Measurements from ENCODE around the gene MRPL11.
A peak's percentile ranks its signal among the peaks of the same experiment; 100 is the strongest.

Gene MRPL11

DNA sequence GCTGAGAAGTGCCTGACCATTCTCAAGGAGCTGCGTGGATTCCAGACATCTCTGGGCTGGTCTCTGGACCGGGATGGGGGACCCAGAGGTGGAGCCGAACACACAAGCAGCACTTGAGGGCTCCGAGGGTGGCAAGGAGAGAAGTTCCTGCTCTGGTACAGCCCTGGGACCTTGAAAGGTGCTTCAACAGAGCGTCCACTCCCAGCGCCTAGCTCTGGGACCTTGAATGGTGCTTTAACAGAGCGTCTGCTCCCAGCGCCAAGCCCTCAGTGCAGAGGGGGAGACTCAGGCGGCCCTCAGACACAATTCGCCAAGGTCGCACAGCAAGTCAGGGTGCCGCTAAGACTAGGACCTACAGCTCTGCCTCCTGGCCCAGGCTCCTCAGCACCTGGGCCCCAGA lies 28.5 kb downstream of the MRPL11 start:
- Mint-ChIP-seq H3K27ac (no peak overlapping the region), H3K4me1 (peaks cover 8% of the 10 kb centered on the region), H3K9me3 (no peaks in the 10 kb centered on the region), H3K27me3 (ENCODE audit: low read depth, poor library complexity) (peaks cover 43% of the 10 kb centered on the region), H3K36me3 (ENCODE audit: low read depth) (no peaks in the 10 kb centered on the region), H3K4me3 (peak overlapping the region; percentile 23)
- no peak for DNase-seq
- TF ChIP-seq, protein P1, sequence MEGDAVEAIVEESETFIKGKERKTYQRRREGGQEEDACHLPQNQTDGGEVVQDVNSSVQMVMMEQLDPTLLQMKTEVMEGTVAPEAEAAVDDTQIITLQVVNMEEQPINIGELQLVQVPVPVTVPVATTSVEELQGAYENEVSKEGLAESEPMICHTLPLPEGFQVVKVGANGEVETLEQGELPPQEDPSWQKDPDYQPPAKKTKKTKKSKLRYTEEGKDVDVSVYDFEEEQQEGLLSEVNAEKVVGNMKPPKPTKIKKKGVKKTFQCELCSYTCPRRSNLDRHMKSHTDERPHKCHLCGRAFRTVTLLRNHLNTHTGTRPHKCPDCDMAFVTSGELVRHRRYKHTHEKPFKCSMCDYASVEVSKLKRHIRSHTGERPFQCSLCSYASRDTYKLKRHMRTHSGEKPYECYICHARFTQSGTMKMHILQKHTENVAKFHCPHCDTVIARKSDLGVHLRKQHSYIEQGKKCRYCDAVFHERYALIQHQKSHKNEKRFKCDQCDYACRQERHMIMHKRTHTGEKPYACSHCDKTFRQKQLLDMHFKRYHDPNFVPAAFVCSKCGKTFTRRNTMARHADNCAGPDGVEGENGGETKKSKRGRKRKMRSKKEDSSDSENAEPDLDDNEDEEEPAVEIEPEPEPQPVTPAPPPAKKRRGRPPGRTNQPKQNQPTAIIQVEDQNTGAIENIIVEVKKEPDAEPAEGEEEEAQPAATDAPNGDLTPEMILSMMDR (IDR thresholded peaks at IDR 0.05), result no peak

DNA sequence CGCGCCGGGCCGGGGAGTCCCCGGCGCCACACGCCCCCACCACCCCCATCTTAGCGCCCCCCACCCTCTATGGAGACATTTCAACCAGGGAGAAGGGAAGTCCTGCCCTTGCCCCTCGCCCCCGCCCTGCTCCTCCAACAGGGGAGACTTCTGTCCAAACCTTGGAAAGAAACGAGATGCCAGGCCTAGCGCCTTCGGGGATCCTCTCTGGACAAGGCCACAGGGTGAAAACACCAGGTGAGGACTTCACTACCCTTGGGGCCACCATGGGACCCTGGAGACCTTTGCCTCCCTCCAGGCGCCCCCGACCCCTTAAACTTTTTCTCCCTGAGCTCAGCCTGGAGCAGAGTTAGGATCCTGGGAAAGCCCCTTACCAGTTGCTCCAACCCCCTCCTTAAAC lies 29.4 kb downstream of the MRPL11 start:
- no peaks in the 10 kb centered on the region for H3K36me3 Mint-ChIP-seq (ENCODE audit: low read depth)
- H3K4me3 Mint-ChIP-seq, result peak overlapping the region; percentile 11
- no peak overlapping the region for H3K27ac Mint-ChIP-seq
- no peaks in the 10 kb centered on the region for H3K9me3 Mint-ChIP-seq
- peaks cover 8% of the 10 kb centered on the region for H3K4me1 Mint-ChIP-seq
- no peak for DNase-seq
- TF ChIP-seq, protein P1 (IDR thresholded peaks at IDR 0.05), result no peak
- peaks cover 43% of the 10 kb centered on the region for H3K27me3 Mint-ChIP-seq (ENCODE audit: low read depth, poor library complexity)

DNA sequence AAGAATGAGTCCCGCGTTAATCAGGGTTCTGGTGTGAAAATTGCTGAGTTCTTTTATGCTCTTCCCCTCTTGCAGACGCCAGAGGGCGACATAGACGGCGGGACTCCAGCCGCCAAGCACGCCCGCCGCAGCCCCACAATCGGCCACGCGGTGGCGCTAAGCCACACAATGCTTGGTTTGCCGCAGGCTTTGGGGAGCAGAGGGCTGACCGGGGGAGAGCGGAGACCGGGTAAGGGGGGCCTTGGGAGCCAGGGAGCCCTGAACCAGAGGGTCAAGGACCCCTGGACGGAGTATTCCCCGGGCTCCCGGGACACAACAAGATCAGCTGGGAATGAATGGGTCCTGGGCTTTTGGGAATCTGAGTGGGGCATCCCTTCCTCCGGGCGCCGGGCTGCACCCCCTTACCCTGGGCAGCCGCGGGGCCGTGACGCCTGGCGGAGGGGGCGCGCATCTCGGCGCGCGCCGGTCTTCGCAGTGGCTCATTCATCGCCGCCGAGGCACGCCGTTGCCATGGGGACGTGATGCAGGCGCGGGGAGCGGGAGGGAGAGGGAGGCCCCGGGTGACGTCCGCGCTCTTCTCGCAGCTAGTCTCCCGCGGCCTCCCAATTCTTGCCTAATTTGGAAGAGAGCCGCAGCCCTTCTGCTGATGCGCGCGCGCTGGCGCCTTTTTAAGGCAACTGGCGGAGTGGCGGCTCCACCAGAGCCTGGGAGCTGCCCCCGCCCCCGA lies 30.0 kb downstream of the MRPL11 start:
- H3K27me3 Mint-ChIP-seq (ENCODE audit: low read depth, poor library complexity), result peaks cover 44% of the 10 kb centered on the region
- H3K36me3 Mint-ChIP-seq (ENCODE audit: low read depth), result no peaks in the 10 kb centered on the region
- H3K27ac Mint-ChIP-seq, result peak overlapping the region; percentile 84
- H3K9me3 Mint-ChIP-seq, result no peaks in the 10 kb centered on the region
- peak overlapping the region; percentile 79 for H3K4me3 Mint-ChIP-seq
- peak; percentile 98 for DNase-seq
- TF ChIP-seq, protein P1 (IDR thresholded peaks at IDR 0.05), result peak; percentile 100
- H3K4me1 Mint-ChIP-seq, result peaks cover 8% of the 10 kb centered on the region

DNA sequence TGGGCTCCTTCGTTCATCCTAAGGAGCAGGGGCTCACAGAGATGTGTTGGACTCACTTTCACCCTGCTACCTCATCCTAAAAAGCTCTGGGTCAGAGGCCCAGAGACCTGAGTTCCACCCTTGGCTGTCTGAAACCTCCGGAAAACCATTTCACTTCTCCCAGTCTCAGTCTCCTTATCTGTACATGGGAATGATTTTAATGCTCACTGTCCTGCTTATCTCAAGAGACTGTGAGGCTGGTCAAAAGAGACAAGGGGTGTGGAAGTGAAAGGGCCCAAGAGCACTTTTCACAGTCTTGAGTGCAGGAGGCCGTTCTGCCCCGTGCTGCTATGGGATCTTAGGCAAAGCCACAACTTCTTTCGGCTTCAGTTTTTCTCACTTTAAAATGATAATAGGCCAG lies 31.0 kb downstream of the MRPL11 start:
- Mint-ChIP-seq H3K36me3 (ENCODE audit: low read depth) (no peaks in the 10 kb centered on the region), H3K27ac (no peak overlapping the region), H3K27me3 (ENCODE audit: low read depth, poor library complexity) (peaks cover 52% of the 10 kb centered on the region), H3K4me1 (peaks cover 8% of the 10 kb centered on the region), H3K4me3 (no peak overlapping the region), H3K9me3 (no peaks in the 10 kb centered on the region)
- TF ChIP-seq, protein P1 (IDR thresholded peaks at IDR 0.05), result no peak
- DNase-seq, result no peak

DNA sequence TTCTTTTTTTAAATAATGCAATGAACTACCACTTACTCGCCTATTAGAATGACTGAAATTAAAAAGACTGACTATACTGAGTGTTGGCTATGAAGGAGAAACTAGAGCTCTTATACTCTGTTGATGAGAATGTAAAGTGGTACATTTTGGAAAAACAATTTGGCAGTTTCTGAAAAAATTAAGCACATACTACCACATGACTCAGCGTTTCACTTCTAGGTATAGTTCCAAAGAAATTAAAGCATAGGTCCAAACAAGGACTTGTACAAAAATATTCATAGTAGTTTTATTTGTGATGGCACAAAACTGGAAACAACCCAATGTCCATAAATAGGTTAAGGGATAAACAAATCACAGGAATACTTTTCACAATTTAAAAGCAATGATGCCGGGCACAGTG lies 44.7 kb downstream of the MRPL11 start:
- peaks cover 21% of the 10 kb centered on the region for H3K27me3 Mint-ChIP-seq (ENCODE audit: low read depth, poor library complexity)
- H3K4me1 Mint-ChIP-seq, result no peaks in the 10 kb centered on the region
- H3K36me3 Mint-ChIP-seq (ENCODE audit: low read depth), result no peaks in the 10 kb centered on the region
- TF ChIP-seq, protein P1 (IDR thresholded peaks at IDR 0.05), result no peak
- no peak overlapping the region for H3K4me3 Mint-ChIP-seq
- no peak overlapping the region for H3K27ac Mint-ChIP-seq
- DNase-seq, result no peak
- peaks cover 8% of the 10 kb centered on the region for H3K9me3 Mint-ChIP-seq

DNA sequence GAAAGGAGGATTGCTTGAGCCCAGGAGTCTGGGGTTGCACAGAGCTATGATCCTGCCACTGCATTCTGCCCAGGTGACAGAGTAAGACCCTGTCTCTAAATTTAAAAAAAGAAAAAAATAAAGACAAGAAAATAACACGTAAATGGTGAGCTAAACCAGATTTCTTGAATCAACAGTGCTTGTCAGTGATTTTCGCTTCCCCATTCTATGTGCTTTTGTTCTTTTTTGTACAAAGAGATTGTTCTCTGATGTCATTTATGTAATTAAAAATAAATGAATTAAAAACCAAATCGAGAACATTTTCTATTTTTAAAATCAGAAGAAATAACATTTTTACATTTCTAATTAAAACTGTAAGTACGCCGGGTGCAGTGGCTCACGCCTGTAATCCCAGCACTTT lies 47.3 kb downstream of the MRPL11 start:
- Mint-ChIP-seq H3K27me3 (ENCODE audit: low read depth, poor library complexity) (peaks cover 19% of the 10 kb centered on the region), H3K9me3 (peaks cover 8% of the 10 kb centered on the region), H3K4me3 (no peak overlapping the region), H3K27ac (no peak overlapping the region), H3K4me1 (peaks cover 4% of the 10 kb centered on the region), H3K36me3 (ENCODE audit: low read depth) (no peaks in the 10 kb centered on the region)
- DNase-seq, result no peak
- TF ChIP-seq, protein P1 (IDR thresholded peaks at IDR 0.05), result no peak
